Nephron progenitor cell (in vitro differentiated cells): Measurements from ENCODE around the gene CDKAL1.

Experiments used
- DNase-seq: peaks from one replicate; pipeline ENCODE4 v3.0.0; 2021
- H3K27ac Mint-ChIP-seq: 2 replicates; pipeline ENCODE4 v1.8.0; 2021; ENCODE audit warnings: mild to moderate bottlenecking, moderate library complexity, mixed read lengths
- H3K27me3 Mint-ChIP-seq: 2 replicates; pipeline ENCODE4 v1.8.0; 2021; ENCODE audit warnings: mild to moderate bottlenecking, low read depth, mixed read lengths; ENCODE audit not compliant: poor library complexity
- H3K36me3 Mint-ChIP-seq: 2 replicates; pipeline ENCODE4 v1.8.0; 2021; ENCODE audit warnings: low read depth, mixed read lengths
- H3K4me1 Mint-ChIP-seq: 2 replicates; pipeline ENCODE4 v1.8.0; 2021; ENCODE audit warnings: mixed read lengths
- H3K4me3 Mint-ChIP-seq: 2 replicates; pipeline ENCODE4 v1.8.0; 2021; ENCODE audit warnings: mild to moderate bottlenecking, moderate library complexity, mixed read lengths
- H3K9me3 Mint-ChIP-seq: 2 replicates; pipeline ENCODE4 v1.8.0; 2021; ENCODE audit warnings: mild to moderate bottlenecking, moderate library complexity, mixed read lengths
- TF ChIP-seq, protein P1 (sequence below): fragments of 200-600 bp; sonication (generic); IDR thresholded peaks from 2 replicates; pipeline ENCODE4 v1.5.0; 2021; ENCODE audit warnings: antibody characterized with exemption

CDKAL1 gene

DNA sequence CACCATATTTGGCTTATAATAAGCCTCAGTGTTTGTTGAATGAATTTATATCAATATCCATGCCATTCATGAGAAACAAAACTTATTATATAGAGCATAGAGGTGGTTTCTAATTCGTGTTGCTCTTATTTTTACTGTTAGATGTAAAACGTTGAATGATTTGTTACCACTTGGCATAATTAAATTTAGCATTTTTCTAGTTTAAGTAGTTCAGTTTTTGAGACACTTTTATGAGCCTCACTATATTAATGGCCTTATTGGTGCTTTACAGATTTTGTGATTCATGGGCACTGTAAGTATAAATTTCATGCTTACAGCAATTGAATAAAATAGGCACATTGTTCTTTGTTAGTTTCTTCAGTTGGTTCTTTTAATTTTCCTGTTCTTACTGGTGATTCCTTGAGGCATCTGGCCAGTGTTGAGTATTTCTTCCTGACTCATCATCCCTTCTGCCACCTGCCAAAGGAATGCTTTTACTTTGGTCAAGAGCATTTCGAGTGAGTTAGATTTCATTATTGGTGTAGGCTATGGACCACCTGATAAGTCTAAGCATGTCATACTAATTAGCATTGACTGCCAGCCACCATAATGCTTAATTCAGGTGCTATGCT lies 34.8 kb downstream of the CDKAL1 start:
- Mint-ChIP-seq H3K36me3 (peaks cover 23% of the 10 kb centered on the region), H3K4me3 (no peak overlapping the region), H3K4me1 (peaks cover 4% of the 10 kb centered on the region), H3K27me3 (no peaks in the 10 kb centered on the region), H3K9me3 (peaks cover 6% of the 10 kb centered on the region), H3K27ac (no peak overlapping the region)
- TF ChIP-seq, protein P1, sequence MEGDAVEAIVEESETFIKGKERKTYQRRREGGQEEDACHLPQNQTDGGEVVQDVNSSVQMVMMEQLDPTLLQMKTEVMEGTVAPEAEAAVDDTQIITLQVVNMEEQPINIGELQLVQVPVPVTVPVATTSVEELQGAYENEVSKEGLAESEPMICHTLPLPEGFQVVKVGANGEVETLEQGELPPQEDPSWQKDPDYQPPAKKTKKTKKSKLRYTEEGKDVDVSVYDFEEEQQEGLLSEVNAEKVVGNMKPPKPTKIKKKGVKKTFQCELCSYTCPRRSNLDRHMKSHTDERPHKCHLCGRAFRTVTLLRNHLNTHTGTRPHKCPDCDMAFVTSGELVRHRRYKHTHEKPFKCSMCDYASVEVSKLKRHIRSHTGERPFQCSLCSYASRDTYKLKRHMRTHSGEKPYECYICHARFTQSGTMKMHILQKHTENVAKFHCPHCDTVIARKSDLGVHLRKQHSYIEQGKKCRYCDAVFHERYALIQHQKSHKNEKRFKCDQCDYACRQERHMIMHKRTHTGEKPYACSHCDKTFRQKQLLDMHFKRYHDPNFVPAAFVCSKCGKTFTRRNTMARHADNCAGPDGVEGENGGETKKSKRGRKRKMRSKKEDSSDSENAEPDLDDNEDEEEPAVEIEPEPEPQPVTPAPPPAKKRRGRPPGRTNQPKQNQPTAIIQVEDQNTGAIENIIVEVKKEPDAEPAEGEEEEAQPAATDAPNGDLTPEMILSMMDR, result no peak
- DNase-seq, result no peak

DNA sequence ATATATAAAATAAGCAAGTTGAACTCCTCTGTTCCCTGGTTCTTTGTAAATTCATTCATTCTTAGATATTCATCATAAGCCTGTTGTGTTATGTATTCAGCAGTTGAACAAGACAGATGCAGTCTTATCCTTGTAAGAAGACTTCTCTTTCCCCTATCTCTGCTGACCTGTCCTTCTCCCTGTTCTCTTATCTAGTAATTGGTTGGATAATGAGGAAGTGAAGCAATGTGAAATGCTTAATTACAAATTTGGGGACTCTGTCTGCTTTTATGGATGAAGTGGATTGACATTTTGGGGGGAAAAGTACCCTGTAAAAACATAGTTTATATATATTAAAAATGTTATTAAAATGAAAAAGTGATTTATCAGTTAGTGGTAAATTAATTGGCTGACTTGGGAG lies 37.0 kb downstream of the CDKAL1 start:
- TF ChIP-seq, protein P1, result no peak
- no peak for DNase-seq
- Mint-ChIP-seq H3K36me3 (peaks cover 23% of the 10 kb centered on the region), H3K4me3 (no peak overlapping the region), H3K27me3 (no peaks in the 10 kb centered on the region), H3K9me3 (peaks cover 6% of the 10 kb centered on the region), H3K27ac (no peak overlapping the region), H3K4me1 (peaks cover 11% of the 10 kb centered on the region)

DNA sequence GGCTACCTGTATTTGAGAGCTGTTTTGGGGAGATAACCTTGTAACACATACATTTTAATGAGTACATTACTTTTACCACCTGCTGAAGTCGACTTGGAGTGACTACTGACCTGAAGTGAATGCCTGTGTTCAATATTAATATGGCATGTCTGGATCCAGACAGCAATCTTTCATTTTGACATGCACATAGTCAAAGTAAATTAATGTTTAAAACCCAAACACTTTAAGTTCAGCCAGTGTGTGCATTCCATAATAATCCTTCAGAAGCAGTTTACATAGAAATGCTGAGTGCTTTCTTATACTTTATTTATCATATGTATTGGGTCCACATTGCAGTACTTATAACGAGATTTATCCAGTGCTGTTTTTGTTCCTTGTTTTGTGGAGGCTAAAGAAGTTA lies 38.0 kb downstream of the CDKAL1 start:
- H3K4me3 Mint-ChIP-seq, result no peak overlapping the region
- H3K36me3 Mint-ChIP-seq, result peaks cover 28% of the 10 kb centered on the region
- H3K4me1 Mint-ChIP-seq, result peaks cover 11% of the 10 kb centered on the region
- peaks cover 5% of the 10 kb centered on the region for H3K9me3 Mint-ChIP-seq
- no peaks in the 10 kb centered on the region for H3K27me3 Mint-ChIP-seq
- H3K27ac Mint-ChIP-seq, result no peak overlapping the region
- DNase-seq, result no peak
- TF ChIP-seq, protein P1, result no peak

DNA sequence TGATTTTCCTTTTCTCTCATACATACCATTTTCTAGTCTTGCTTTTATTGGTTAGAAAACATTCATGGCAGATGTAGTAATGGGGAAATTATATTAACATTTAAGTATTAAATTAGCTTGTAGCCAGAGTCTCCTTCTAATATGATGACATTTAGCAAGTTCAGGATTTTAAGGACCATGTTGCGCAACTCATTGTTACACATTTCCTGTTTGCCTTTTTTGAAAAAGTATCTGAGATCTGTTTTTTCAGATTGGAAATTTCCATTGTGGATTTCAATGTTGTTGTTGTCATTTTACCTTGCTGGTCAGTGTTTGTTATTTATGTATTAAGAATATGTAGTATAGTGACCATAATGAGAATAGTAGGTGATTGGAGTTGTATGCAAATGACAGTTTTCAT lies 38.7 kb downstream of the CDKAL1 start:
- peaks cover 11% of the 10 kb centered on the region for H3K4me1 Mint-ChIP-seq
- H3K9me3 Mint-ChIP-seq, result peaks cover 3% of the 10 kb centered on the region
- H3K27ac Mint-ChIP-seq, result no peak overlapping the region
- H3K36me3 Mint-ChIP-seq, result peaks cover 26% of the 10 kb centered on the region
- H3K4me3 Mint-ChIP-seq, result no peak overlapping the region
- TF ChIP-seq, protein P1, result no peak
- H3K27me3 Mint-ChIP-seq, result no peaks in the 10 kb centered on the region
- DNase-seq, result no peak

DNA sequence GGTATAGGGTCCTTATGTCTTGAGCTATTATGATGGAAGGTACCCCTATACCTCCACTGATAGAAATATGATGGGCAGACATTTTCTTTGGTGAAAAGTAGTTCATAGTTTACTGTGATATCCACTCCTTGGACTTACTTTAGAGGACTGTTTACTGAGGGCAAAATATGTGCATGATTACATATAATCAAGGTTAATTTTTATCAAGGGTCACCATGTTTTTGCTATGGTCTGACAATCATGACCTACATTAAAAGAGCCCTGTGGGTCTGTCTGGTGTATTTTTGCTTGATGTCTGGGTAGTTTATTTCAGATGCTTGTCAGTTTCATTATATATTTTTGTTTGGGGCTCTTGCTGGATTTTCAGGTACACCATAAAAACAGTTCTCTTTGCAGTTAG lies 40.1 kb downstream of the CDKAL1 start:
- DNase-seq, result no peak
- Mint-ChIP-seq H3K27ac (no peak overlapping the region), H3K4me3 (no peak overlapping the region), H3K27me3 (no peaks in the 10 kb centered on the region), H3K4me1 (peaks cover 11% of the 10 kb centered on the region), H3K9me3 (no peaks in the 10 kb centered on the region), H3K36me3 (peaks cover 18% of the 10 kb centered on the region)
- TF ChIP-seq, protein P1, result no peak

DNA sequence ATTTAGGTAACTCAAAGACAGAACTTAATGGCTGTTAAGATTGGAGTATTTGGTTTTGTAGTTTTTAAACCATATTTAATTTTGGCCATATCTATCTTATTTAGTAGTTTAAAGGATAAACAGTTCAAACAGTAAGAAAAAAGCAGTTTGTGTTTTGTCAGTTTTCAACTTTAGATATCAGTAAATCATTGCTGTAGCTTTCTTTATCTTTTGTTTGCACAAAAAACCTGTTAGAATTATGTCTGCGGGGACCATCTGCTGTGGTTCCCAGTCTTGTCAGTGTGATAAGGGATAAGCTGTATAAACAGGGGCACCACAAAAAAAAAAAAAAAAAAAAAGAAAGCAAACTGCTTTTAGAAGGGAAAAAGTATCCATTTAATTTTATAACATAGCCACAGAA lies 40.9 kb downstream of the CDKAL1 start:
- Mint-ChIP-seq H3K36me3 (peaks cover 13% of the 10 kb centered on the region), H3K4me3 (no peak overlapping the region), H3K4me1 (peaks cover 11% of the 10 kb centered on the region), H3K27me3 (no peaks in the 10 kb centered on the region), H3K9me3 (no peaks in the 10 kb centered on the region), H3K27ac (no peak overlapping the region)
- no peak for DNase-seq
- TF ChIP-seq, protein P1, result no peak
